LNCAP (cell line): ENCODE results near the gene BET1L.

Experiments
- TF ChIP-seq, protein P1 (sequence below): fragments of 450-650 bp; IDR thresholded peaks from 2 replicates; pipeline ENCODE4 v1.5.1; 2017; ENCODE audit warnings: mild to moderate bottlenecking

BET1L gene

DNA sequence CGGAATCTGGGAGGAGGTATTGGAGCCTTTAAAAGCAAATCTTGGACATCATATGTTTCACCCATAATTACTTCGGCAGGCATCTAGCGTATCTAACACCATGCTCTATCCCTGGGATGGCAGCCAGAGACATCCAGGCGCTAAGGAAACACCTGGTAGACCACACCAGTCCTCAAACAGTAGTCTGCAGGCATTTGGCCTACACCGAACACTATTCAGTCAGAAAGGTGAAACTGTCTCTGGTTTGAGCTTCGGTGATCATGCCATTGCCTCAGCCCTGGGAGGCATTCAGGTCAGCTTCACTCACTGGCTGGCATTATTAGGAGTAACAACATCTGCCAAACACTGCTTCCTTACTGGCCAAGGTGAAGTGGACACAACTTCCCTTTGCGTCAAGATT, 17.2 kb upstream of the BET1L start:
- TF ChIP-seq, protein P1, sequence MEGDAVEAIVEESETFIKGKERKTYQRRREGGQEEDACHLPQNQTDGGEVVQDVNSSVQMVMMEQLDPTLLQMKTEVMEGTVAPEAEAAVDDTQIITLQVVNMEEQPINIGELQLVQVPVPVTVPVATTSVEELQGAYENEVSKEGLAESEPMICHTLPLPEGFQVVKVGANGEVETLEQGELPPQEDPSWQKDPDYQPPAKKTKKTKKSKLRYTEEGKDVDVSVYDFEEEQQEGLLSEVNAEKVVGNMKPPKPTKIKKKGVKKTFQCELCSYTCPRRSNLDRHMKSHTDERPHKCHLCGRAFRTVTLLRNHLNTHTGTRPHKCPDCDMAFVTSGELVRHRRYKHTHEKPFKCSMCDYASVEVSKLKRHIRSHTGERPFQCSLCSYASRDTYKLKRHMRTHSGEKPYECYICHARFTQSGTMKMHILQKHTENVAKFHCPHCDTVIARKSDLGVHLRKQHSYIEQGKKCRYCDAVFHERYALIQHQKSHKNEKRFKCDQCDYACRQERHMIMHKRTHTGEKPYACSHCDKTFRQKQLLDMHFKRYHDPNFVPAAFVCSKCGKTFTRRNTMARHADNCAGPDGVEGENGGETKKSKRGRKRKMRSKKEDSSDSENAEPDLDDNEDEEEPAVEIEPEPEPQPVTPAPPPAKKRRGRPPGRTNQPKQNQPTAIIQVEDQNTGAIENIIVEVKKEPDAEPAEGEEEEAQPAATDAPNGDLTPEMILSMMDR = no peak

DNA sequence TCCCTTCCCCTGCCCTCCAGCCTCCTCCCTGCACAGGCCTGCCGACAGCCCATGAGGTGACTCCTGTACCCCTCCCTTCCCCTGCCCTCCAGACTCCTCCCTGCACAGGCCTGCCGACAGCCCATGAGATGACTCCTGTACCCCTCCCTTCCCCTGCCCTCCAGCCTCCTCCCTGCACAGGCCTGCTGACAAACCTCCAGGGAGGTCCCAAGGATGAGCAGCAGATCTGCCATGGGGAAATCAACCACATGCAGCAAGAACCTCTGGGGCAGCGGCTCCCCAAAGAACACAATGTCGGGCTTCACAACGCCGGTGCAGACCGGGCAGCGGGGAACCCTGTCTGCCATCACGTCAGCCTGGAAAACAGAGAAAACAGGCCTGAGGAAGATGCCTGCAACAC, 16.7 kb upstream of the BET1L start:
- TF ChIP-seq, protein P1 = no peak

DNA sequence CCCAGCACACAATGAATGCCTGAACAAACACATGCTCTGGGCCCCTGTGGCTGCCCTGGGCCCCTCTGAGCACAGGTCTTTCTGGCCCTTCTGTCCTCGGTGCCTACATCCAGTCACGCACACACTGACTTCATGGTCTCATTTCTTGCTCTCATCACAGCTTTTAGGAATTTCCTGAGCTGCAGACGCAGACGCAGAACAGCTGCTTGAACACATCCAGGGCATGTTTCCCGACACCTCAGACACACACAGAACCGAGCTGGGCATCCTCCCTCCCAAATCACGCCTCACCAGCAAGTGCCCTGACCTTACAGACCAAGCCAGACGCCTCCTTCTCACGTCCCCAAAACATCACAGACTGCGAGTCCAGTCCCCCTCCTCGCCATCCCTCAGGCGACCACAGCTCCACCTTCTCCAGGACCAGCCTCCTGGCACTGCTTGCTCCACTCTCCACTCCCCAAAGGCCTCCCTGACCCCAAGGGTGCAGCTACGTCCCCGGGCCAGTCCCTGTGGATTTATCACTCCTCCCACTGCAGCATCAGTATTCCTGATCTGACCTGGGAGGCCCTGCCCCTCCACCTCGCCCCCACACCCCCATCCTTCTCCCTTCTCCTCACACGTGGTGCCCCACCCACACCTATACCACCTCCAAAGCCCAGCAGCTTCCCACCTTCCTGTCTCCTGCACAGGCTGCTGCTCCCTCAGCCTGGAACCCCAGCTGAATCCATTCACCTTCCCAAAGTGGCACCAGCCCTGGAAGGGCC, 16.0 kb upstream of the BET1L start:
- TF ChIP-seq, protein P1 = no peak

DNA sequence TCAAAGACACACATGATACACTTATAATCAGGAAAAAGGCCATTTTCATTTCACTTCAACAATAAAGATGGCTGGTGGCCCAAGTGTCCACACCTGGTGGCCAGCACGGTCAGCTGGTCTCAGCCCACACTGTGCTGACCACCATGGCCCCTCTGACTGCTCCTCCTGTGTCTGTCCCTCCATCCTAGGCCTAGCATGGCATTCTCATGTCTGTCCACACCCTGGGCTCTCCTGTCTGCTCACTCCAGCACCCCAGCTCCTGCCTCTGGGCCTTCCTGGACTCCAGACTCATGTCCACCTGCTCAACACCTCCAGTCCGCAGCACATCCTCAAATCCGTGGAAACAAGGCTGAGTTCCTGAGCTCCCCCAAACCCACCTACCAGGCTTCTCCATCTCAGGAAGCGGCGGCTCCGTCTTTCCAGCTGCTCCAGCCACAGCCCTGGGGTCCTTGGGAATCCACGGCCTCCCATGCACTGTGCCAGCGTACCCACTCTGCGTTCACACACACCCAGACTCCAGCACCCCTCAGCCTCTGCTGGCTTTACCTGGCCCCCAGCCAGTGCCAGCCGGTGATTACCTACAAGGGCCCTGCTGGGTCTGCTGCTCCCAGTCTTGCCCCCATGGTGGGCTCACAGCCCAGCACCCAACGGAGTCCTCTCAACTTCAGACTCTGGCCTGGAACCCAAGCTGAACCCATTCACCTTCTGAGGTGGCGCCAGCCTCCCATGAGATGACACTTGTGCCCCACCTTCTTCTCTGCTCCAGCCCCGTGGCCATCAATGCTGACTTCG, 15.0 kb upstream of the BET1L start:
- TF ChIP-seq, protein P1 = no peak

DNA sequence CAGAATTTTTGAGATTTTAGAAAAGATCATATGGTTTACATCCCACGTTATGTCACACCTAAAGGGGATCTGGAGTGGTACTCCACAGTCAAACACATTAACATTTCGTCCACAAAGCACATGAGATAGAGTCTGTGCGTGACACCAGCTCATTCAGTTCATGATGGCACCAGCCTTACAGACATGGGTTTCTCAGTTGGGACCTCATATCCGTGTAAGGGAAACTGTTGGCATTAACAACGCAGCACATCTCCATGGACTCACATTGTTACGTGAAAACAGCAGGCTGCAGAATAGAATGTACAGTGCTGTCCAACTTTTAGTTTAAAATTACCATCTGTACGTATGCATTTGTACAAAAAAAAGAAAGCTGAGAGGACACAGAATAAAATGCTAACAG, 14.3 kb upstream of the BET1L start:
- TF ChIP-seq, protein P1 = no peak

DNA sequence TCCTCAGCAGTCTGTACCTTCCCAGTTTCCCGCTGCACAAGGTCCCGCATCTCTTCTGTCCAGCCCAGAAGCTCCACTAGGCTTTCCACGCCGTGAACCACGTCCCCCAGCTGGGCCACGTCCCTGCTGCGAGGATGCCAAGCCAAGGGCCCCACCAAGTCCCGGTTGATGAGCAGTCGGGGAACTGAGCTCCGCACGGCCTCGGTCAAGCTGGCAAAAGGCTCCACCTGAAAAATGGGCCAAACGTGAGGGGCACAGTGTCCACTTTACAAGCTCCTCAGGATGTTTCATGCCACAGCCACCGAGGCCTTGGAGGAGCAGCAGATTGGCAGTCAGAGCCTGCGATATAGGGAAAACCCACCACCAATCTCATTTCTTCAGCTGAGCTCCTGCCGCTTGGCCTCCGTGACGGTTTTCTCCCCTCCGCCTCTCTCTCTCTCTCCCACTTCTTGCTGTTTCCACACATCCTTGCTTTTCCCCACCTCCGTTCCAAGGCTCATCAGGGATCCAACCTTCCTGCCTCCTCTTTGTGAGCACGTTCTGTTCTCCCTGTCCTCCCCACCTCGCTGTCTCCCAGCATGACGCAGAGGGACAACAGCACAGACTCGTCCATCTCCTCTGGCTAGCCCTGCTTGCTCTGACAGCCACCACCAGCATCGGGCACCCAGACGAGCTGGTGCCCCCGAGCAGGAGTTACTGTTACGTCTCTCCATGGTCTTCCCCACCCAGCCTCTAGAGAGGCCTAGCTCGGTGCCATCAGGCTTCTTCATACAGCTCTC, 11.8 kb upstream of the BET1L start:
- TF ChIP-seq, protein P1 = no peak

DNA sequence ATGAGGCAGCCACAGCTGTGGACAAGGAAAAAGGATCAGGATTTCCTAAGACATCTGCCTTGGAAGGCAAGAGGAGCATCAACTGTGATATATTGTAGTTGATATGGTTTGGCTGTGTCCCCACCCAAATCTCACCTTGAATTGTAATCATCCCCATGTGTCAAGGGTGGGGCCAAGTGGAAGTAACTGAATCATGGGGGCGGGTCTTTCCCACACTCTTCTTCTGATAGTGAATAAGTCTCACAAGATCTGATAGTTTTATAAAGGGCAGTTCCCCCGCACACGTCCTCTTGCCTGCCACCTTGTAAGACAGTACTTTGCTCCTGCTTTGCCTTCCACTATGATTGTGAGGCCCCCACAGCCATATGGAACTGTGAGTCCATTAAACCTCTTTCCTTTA, 10.5 kb upstream of the BET1L start:
- TF ChIP-seq, protein P1 = no peak
